PC-3 (cell line): ENCODE data around the gene TMEM179B.

Experiments
- EZH2 ChIP-seq: fragments of 300-600 bp; sonication (generic); IDR thresholded peaks from one replicate; pipeline ENCODE4 v1.6.1; 2017; ENCODE audit warnings: antibody characterized with exemption, mild to moderate bottlenecking, low read length; ENCODE audit not compliant: unreplicated experiment
- TF ChIP-seq, protein P1 (sequence below): fragments of 300-600 bp; sonication (generic); conservative IDR thresholded peaks from 2 replicates; pipeline ENCODE4 v1.5.1; 2017; ENCODE audit warnings: antibody characterized with exemption, low read depth, mild to moderate bottlenecking, low read length

DNA sequence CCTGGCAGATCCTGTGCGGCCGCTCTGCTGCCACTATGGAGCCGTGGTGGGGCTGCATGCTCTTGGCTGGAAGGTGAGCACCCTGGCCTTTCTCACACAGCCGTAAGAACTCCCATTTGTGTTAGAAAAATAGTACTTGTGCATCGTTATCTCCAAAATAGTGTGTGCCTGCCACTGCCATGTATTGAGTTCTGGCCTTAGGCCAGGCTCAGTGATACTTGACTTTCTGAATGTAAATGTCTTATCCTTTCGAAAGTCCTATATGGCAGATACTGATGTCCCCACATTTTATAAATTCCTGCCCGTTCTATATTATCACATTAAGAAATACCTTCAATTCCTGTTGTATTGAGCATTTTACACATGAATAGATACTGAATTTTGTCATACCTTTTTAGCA, 4.4 kb upstream of the TMEM179B start:
- TF ChIP-seq, protein P1, sequence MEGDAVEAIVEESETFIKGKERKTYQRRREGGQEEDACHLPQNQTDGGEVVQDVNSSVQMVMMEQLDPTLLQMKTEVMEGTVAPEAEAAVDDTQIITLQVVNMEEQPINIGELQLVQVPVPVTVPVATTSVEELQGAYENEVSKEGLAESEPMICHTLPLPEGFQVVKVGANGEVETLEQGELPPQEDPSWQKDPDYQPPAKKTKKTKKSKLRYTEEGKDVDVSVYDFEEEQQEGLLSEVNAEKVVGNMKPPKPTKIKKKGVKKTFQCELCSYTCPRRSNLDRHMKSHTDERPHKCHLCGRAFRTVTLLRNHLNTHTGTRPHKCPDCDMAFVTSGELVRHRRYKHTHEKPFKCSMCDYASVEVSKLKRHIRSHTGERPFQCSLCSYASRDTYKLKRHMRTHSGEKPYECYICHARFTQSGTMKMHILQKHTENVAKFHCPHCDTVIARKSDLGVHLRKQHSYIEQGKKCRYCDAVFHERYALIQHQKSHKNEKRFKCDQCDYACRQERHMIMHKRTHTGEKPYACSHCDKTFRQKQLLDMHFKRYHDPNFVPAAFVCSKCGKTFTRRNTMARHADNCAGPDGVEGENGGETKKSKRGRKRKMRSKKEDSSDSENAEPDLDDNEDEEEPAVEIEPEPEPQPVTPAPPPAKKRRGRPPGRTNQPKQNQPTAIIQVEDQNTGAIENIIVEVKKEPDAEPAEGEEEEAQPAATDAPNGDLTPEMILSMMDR = no peak
- TF ChIP-seq EZH2 = no peak
